Measurements from ENCODE around the gene KLKB1. TPM values are rescaled to one million over a fixed set of nuclear protein-coding genes. Genes with fewer than 3 reads are reported as not detected.

KLKB1 gene
- polyA plus RNA-seq, 1 of the 3 experiments (the other 2 are of a cell fraction), result 0.12 TPM

DNA sequence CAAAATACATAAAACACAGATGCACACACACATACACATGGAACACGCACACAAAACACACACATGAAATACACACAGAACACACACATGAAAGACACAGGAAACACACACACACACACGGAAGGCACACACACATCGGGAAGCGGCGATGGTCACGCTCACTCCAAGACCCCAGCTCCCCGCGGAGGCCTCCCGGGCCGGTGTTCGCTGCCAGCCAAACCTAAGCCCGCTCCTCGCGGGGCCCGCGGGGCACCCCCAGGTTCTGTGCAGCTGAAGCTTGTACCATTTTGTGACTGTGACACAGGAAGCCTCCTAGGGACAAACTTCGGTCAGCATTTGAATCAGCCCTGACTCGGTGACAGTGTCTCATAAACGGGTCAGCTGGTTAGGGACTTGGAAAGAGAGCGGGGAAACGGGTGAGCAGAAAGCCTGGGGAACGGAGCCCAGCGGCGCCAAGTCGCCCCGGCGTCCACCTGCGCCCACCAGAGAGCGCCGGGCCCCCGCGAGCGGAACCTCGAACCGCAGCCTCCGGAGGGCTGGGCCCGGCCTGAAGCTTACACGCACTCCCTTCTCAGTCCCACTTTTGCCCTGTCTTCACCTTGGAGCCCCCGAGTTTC, 70.8 kb downstream of the KLKB1 start:
- ChIA-PET POLR2A (no interaction called here), CTCF (interaction anchor here (0.9 to 10.1 kb wide), 5 partner anchors 9 to 288 kb away, joined by 3 to 97 read pairs (median 4); no protein-coding TSS in a partner anchor)
- no peaks in the 10 kb centered on the region for H3K9me3 ChIP-seq
- no peaks in the 10 kb centered on the region for H3K79me2 ChIP-seq (ENCODE audit: insufficient read depth)
- no peaks in the 10 kb centered on the region for H4K20me1 ChIP-seq (ENCODE audit: insufficient read depth)
- TF ChIP-seq GATA2 (CRISPR knock-in tag; IDR thresholded peaks at IDR 0.05), result no peak
- TF ChIP-seq, protein P1, sequence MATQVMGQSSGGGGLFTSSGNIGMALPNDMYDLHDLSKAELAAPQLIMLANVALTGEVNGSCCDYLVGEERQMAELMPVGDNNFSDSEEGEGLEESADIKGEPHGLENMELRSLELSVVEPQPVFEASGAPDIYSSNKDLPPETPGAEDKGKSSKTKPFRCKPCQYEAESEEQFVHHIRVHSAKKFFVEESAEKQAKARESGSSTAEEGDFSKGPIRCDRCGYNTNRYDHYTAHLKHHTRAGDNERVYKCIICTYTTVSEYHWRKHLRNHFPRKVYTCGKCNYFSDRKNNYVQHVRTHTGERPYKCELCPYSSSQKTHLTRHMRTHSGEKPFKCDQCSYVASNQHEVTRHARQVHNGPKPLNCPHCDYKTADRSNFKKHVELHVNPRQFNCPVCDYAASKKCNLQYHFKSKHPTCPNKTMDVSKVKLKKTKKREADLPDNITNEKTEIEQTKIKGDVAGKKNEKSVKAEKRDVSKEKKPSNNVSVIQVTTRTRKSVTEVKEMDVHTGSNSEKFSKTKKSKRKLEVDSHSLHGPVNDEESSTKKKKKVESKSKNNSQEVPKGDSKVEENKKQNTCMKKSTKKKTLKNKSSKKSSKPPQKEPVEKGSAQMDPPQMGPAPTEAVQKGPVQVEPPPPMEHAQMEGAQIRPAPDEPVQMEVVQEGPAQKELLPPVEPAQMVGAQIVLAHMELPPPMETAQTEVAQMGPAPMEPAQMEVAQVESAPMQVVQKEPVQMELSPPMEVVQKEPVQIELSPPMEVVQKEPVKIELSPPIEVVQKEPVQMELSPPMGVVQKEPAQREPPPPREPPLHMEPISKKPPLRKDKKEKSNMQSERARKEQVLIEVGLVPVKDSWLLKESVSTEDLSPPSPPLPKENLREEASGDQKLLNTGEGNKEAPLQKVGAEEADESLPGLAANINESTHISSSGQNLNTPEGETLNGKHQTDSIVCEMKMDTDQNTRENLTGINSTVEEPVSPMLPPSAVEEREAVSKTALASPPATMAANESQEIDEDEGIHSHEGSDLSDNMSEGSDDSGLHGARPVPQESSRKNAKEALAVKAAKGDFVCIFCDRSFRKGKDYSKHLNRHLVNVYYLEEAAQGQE (IDR thresholded peaks at IDR 0.05; ENCODE audit: low read depth, low read length), result no peak
- TF ChIP-seq, protein P2, sequence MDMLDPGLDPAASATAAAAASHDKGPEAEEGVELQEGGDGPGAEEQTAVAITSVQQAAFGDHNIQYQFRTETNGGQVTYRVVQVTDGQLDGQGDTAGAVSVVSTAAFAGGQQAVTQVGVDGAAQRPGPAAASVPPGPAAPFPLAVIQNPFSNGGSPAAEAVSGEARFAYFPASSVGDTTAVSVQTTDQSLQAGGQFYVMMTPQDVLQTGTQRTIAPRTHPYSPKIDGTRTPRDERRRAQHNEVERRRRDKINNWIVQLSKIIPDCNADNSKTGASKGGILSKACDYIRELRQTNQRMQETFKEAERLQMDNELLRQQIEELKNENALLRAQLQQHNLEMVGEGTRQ (IDR thresholded peaks at IDR 0.05; ENCODE audit: borderline replicate concordance, low read depth, low read length), result no peak
- no peak for TF ChIP-seq SIN3A (IDR thresholded peaks at IDR 0.05; ENCODE audit: borderline replicate concordance, low read depth, low read length)
- TF ChIP-seq MEF2A (IDR thresholded peaks at IDR 0.05; ENCODE audit: borderline replicate concordance, low read depth), result no peak
- TF ChIP-seq, protein P3, sequence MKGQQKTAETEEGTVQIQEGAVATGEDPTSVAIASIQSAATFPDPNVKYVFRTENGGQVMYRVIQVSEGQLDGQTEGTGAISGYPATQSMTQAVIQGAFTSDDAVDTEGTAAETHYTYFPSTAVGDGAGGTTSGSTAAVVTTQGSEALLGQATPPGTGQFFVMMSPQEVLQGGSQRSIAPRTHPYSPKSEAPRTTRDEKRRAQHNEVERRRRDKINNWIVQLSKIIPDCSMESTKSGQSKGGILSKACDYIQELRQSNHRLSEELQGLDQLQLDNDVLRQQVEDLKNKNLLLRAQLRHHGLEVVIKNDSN (IDR thresholded peaks at IDR 0.05; ENCODE audit: borderline replicate concordance, low read depth), result no peak
- TF ChIP-seq RAD21 (IDR thresholded peaks at IDR 0.05; ENCODE audit: low read length), result no peak
- no peak for TF ChIP-seq GABPA (IDR thresholded peaks at IDR 0.05; ENCODE audit: low read depth)
- no peak for TF ChIP-seq JUND (IDR thresholded peaks at IDR 0.05)
- H3F3A ChIP-seq (replicated peaks; ENCODE audit: insufficient read depth), result no peaks in the 10 kb centered on the region
- H3K27ac ChIP-seq (ENCODE audit: low read depth in 2 of 2, low read length in 1 of 2), result no peak overlapping the region
- no peaks in the 10 kb centered on the region for H3K36me3 ChIP-seq (replicated peaks in 1 of 2; ENCODE audit: control insufficient read depth in 1 of 2, insufficient read depth in 2 of 2, low read length in 1 of 2)
- H3K27me3 ChIP-seq (ENCODE audit: insufficient read depth), result peaks cover 15% of the 10 kb centered on the region; the same call in 1 of the 2 replicates
- H3K9me2 ChIP-seq, result no peaks in the 10 kb centered on the region
- H3K4me3 ChIP-seq (ENCODE audit: low read depth in 2 of 2, low read length in 1 of 2), result no peak overlapping the region
- peak; percentile 37 for DNase-seq
- 70% methylated on average over 35 of the region's 39 CpGs for WGBS (ENCODE audit: low lambda C conversion rate)
- no peak overlapping the region for H2AFZ ChIP-seq (ENCODE audit: low read depth)
- no peak overlapping the region for H3K4me2 ChIP-seq
- no peaks in the 10 kb centered on the region for H3K4me1 ChIP-seq (ENCODE audit: control insufficient read depth in 1 of 2, insufficient read depth in 2 of 2, low read depth in 1 of 2, low read length in 1 of 2)
- no peak overlapping the region for H3K9ac ChIP-seq

DNA sequence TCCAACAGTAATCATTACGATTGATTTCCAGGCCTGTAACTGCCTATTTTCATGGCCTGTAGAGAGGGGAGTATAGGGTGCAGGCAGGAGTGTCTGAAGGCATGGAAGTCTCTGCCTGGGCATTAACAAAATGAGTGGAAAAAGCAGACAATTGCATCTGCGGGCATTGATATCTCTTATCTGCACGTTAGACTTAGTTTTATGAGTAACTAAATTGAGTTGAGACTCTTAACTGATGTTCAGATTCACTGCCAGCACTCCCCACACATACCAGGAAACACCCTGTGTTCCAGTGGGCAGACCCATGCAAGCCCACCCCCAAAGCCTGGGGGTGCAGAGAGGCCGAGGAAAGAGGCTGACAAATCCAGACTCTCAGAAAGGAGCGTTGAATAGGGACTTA, 72.0 kb downstream of the KLKB1 start:
- CTCF ChIA-PET, result interaction anchor here (1.2 to 10.1 kb wide), 4 partner anchors 8 to 287 kb away, joined by 3 to 97 read pairs (median 5); no protein-coding TSS in a partner anchor
- no peaks in the 10 kb centered on the region for H4K20me1 ChIP-seq (ENCODE audit: insufficient read depth)
- TF ChIP-seq TEAD4 (IDR thresholded peaks at IDR 0.05; ENCODE audit: borderline replicate concordance, insufficient read depth), result no peak
- TF ChIP-seq, protein P4, sequence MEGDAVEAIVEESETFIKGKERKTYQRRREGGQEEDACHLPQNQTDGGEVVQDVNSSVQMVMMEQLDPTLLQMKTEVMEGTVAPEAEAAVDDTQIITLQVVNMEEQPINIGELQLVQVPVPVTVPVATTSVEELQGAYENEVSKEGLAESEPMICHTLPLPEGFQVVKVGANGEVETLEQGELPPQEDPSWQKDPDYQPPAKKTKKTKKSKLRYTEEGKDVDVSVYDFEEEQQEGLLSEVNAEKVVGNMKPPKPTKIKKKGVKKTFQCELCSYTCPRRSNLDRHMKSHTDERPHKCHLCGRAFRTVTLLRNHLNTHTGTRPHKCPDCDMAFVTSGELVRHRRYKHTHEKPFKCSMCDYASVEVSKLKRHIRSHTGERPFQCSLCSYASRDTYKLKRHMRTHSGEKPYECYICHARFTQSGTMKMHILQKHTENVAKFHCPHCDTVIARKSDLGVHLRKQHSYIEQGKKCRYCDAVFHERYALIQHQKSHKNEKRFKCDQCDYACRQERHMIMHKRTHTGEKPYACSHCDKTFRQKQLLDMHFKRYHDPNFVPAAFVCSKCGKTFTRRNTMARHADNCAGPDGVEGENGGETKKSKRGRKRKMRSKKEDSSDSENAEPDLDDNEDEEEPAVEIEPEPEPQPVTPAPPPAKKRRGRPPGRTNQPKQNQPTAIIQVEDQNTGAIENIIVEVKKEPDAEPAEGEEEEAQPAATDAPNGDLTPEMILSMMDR (IDR thresholded peaks at IDR 0.05), result no peak
- TF ChIP-seq NFIC (IDR thresholded peaks at IDR 0.05; ENCODE audit: borderline replicate concordance), result no peak
- TF ChIP-seq, protein P5, sequence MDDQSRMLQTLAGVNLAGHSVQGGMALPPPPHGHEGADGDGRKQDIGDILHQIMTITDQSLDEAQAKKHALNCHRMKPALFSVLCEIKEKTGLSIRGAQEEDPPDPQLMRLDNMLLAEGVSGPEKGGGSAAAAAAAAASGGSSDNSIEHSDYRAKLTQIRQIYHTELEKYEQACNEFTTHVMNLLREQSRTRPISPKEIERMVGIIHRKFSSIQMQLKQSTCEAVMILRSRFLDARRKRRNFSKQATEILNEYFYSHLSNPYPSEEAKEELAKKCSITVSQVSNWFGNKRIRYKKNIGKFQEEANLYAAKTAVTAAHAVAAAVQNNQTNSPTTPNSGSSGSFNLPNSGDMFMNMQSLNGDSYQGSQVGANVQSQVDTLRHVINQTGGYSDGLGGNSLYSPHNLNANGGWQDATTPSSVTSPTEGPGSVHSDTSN (IDR thresholded peaks at IDR 0.05), result no peak
- no peak for TF ChIP-seq MEF2A (IDR thresholded peaks at IDR 0.05; ENCODE audit: borderline replicate concordance, low read depth)
- no peak for TF ChIP-seq GABPA (IDR thresholded peaks at IDR 0.05; ENCODE audit: low read depth)
- no peak for TF ChIP-seq FOXJ3 (CRISPR knock-in tag; IDR thresholded peaks at IDR 0.05)
- TF ChIP-seq TAF1 (IDR thresholded peaks at IDR 0.05; ENCODE audit: borderline replicate concordance, low read depth, low read length), result no peak
- TF ChIP-seq, protein P6, sequence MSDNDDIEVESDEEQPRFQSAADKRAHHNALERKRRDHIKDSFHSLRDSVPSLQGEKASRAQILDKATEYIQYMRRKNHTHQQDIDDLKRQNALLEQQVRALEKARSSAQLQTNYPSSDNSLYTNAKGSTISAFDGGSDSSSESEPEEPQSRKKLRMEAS (IDR thresholded peaks at IDR 0.05; ENCODE audit: low read depth), result no peak
- TF ChIP-seq, protein P3 (IDR thresholded peaks at IDR 0.05; ENCODE audit: borderline replicate concordance, low read depth), result no peak
- no peak for TF ChIP-seq SMC3 (IDR thresholded peaks at IDR 0.05; ENCODE audit: low read depth, low read length)

More for the DNA sequence above, 72.0 kb downstream of the KLKB1 start:
- Histone ChIP-seq H3K4me3 (ENCODE audit: low read depth in 2 of 2, low read length in 1 of 2) (no peak overlapping the region), H3K79me2 (ENCODE audit: insufficient read depth) (no peaks in the 10 kb centered on the region), H3K9me3 (no peaks in the 10 kb centered on the region), H3K4me1 (ENCODE audit: control insufficient read depth in 1 of 2, insufficient read depth in 2 of 2, low read depth in 1 of 2, low read length in 1 of 2) (no peaks in the 10 kb centered on the region), H3K27ac (ENCODE audit: low read depth in 2 of 2, low read length in 1 of 2) (no peak overlapping the region), H2AFZ (ENCODE audit: low read depth) (no peak overlapping the region), H3K27me3 (ENCODE audit: insufficient read depth) (peaks cover 7% of the 10 kb centered on the region; the same call in 1 of the 2 replicates), H3K36me3 (replicated peaks in 1 of 2; ENCODE audit: control insufficient read depth in 1 of 2, insufficient read depth in 2 of 2, low read length in 1 of 2) (no peaks in the 10 kb centered on the region), H3K9me2 (no peaks in the 10 kb centered on the region), H3K9ac (no peak overlapping the region), H3F3A (replicated peaks; ENCODE audit: insufficient read depth) (no peaks in the 10 kb centered on the region), H3K4me2 (no peak overlapping the region)
- POLR2A ChIA-PET, result no interaction called here
- WGBS (ENCODE audit: low lambda C conversion rate), result 13% methylated on average over 5 of the region's 5 CpGs
- peak; percentile 55 for DNase-seq

All from SK-N-SH (cell line).